Hepatocyte (in vitro differentiated cells): ENCODE results near the gene RXRA. TPM values are rescaled to one million over a fixed set of nuclear protein-coding genes. Genes with fewer than 3 reads are reported as not detected.

ENCODE experiments used
- DNase-seq: peaks from one replicate; pipeline ENCODE4 v3.0.0-alpha.2; 2016; ENCODE audit warnings: low spot score
- H2AFZ ChIP-seq: fragments of 200-600 bp; sonication (generic); 2 replicates; pipeline ENCODE4 v1.6.0; 2016; ENCODE audit warnings: antibody characterized with exemption, mild to moderate bottlenecking
- H3K27ac ChIP-seq: fragments of 200-600 bp; sonication (generic); 2 replicates; pipeline ENCODE4 v1.5.1; 2016; ENCODE audit warnings: mild to moderate bottlenecking
- H3K27me3 ChIP-seq: fragments of 200-600 bp; sonication (generic); 2 replicates; pipeline ENCODE4 v1.6.1; 2016
- H3K36me3 ChIP-seq: fragments of 200-600 bp; sonication (generic); replicated peaks from 2 replicates; pipeline ENCODE4 v1.5.1; 2016; ENCODE audit warnings: low read depth; ENCODE audit not compliant: insufficient read depth
- H3K4me1 ChIP-seq: fragments of 200-600 bp; sonication (generic); 2 replicates; pipeline ENCODE4 v1.5.1; 2016; ENCODE audit warnings: mild to moderate bottlenecking, moderate library complexity; ENCODE audit not compliant: insufficient read depth
- H3K4me2 ChIP-seq: fragments of 200-600 bp; sonication (generic); 2 replicates; pipeline ENCODE4 v1.6.0; 2016
- H3K4me3 ChIP-seq: fragments of 200-600 bp; sonication (generic); 2 replicates; pipeline ENCODE4 v1.5.1; 2016; ENCODE audit warnings: mild to moderate bottlenecking
- H3K79me2 ChIP-seq: fragments of 200-600 bp; sonication (generic); 2 replicates; pipeline ENCODE4 v1.6.0; 2017; ENCODE audit warnings: mild to moderate bottlenecking
- H3K9me2 ChIP-seq: fragments of 200-600 bp; sonication (generic); replicated peaks from 2 replicates; pipeline ENCODE4 v1.6.0; 2017; ENCODE audit warnings: mild to moderate bottlenecking; ENCODE audit not compliant: insufficient read depth
- H3K9me3 ChIP-seq: fragments of 200-600 bp; sonication (generic); 2 replicates; pipeline ENCODE4 v1.5.1; 2016; ENCODE audit warnings: low read depth, mild to moderate bottlenecking
- H4K20me1 ChIP-seq: fragments of 200-600 bp; sonication (generic); 2 replicates; pipeline ENCODE4 v1.6.0; 2016; ENCODE audit warnings: mild to moderate bottlenecking; ENCODE audit not compliant: insufficient read depth, poor library complexity, severe bottlenecking
- EZH2 ChIP-seq: fragments of 200-600 bp; sonication (generic); IDR thresholded peaks from 2 replicates; pipeline ENCODE4 v1.6.1; 2016; ENCODE audit warnings: antibody characterized with exemption, mild to moderate bottlenecking, borderline replicate concordance
- EZH2phosphoT487 ChIP-seq: fragments of 200-600 bp; sonication (generic); IDR thresholded peaks from one replicate; pipeline ENCODE4 v1.6.1; 2018; ENCODE audit warnings: antibody characterized with exemption, mild to moderate bottlenecking, low read depth, moderate library complexity; ENCODE audit not compliant: unreplicated experiment, severe bottlenecking
- WGBS: methylation state at CpG from one replicate; pipeline ENCODE4 v1.1.6; 2016; ENCODE audit warnings: low lambda C conversion rate; ENCODE audit errors: missing lambda C conversion rate; 5-methylcytosine and 5-hydroxymethylcytosine counted together
- polyA plus RNA-seq: library from polyadenylated mRNA; unstranded; fragments of >200 nt; fragmentation: Nextera tagmentation; extraction: Ambion mirVana; gene quantifications from 2 replicates; pipeline ENCODE4 v1.2.1, GENCODE V29; 2016
- total RNA-seq: library from RNA; depleted of rRNA; stranded (reverse); fragments of >200 nt; gene quantifications from 2 replicates; pipeline ENCODE4 v1.2.3, GENCODE V29; 2014
- TF ChIP-seq, protein P1 (sequence below): fragments of 200-600 bp; sonication (generic); IDR thresholded peaks from 2 replicates; pipeline ENCODE4 v1.5.1; 2016; ENCODE audit warnings: antibody characterized with exemption, mild to moderate bottlenecking; ENCODE audit not compliant: poor library complexity

RXRA gene
- total and polyA plus RNA-seq, 2 experiments from 2014 or later: 35.9 to 41.6 TPM

DNA sequence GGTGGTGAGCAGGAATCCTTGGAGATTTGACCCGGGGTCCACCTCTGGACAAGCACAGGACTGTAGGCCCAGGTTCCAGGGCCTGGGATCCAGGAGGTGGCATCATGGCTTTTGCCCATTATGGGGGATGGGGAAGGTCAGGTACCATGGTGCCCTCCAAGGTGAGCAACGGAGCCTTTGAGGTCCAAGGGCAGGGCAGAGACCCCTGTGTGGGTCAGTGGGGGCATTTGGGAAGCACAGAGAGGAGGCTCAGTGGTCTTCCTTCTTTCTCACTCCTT lies 117.7 kb downstream of the RXRA start:
- Histone ChIP-seq H3K36me3 (no peaks in the 10 kb centered on the region), H2AFZ (no peak overlapping the region), H3K9me3 (no peaks in the 10 kb centered on the region), H3K79me2 (no peaks in the 10 kb centered on the region), H3K9me2 (no peaks in the 10 kb centered on the region), H3K27me3 (no peaks in the 10 kb centered on the region), H3K4me2 (no peak overlapping the region), H3K4me1 (peaks cover 18% of the 10 kb centered on the region), H3K27ac (peak overlapping the region; percentile 35), H4K20me1 (no peaks in the 10 kb centered on the region), H3K4me3 (no peak overlapping the region)
- 78% methylated on average over 2 of the region's 2 CpGs for WGBS
- TF ChIP-seq EZH2: no peak
- no peak for DNase-seq

DNA sequence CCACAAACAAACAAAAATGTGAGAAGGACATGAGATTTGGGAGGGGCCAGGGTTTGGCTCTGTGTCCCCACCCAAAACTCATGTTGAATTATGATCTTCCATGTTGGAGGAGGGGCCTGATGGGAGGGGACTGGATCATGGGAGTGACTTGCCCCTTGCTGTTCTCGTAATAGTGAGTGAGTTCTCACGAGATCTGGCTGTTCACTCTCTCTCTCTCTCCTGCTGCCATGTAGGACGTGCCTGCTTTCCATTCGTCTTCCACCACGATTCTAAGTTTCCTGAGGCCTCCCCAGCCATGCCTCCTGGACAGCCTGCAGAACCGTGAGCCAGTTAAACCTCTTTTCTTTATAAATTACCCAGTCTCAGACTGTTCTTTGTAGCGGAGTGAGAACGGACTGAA lies 118.7 kb downstream of the RXRA start:
- TF ChIP-seq, protein P1, sequence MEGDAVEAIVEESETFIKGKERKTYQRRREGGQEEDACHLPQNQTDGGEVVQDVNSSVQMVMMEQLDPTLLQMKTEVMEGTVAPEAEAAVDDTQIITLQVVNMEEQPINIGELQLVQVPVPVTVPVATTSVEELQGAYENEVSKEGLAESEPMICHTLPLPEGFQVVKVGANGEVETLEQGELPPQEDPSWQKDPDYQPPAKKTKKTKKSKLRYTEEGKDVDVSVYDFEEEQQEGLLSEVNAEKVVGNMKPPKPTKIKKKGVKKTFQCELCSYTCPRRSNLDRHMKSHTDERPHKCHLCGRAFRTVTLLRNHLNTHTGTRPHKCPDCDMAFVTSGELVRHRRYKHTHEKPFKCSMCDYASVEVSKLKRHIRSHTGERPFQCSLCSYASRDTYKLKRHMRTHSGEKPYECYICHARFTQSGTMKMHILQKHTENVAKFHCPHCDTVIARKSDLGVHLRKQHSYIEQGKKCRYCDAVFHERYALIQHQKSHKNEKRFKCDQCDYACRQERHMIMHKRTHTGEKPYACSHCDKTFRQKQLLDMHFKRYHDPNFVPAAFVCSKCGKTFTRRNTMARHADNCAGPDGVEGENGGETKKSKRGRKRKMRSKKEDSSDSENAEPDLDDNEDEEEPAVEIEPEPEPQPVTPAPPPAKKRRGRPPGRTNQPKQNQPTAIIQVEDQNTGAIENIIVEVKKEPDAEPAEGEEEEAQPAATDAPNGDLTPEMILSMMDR: no peak
- TF ChIP-seq EZH2phosphoT487: no peak
- TF ChIP-seq EZH2: no peak
- Histone ChIP-seq H4K20me1 (no peaks in the 10 kb centered on the region), H3K27me3 (no peaks in the 10 kb centered on the region), H3K36me3 (no peaks in the 10 kb centered on the region), H2AFZ (no peak overlapping the region), H3K79me2 (no peaks in the 10 kb centered on the region), H3K4me1 (peaks cover 18% of the 10 kb centered on the region), H3K4me2 (no peak overlapping the region), H3K9me2 (no peaks in the 10 kb centered on the region), H3K27ac (no peak overlapping the region), H3K9me3 (no peaks in the 10 kb centered on the region), H3K4me3 (no peak overlapping the region)
- no peak for DNase-seq
- 74% methylated on average over 8 of the region's 8 CpGs for whole genome bisulfite sequencing

DNA sequence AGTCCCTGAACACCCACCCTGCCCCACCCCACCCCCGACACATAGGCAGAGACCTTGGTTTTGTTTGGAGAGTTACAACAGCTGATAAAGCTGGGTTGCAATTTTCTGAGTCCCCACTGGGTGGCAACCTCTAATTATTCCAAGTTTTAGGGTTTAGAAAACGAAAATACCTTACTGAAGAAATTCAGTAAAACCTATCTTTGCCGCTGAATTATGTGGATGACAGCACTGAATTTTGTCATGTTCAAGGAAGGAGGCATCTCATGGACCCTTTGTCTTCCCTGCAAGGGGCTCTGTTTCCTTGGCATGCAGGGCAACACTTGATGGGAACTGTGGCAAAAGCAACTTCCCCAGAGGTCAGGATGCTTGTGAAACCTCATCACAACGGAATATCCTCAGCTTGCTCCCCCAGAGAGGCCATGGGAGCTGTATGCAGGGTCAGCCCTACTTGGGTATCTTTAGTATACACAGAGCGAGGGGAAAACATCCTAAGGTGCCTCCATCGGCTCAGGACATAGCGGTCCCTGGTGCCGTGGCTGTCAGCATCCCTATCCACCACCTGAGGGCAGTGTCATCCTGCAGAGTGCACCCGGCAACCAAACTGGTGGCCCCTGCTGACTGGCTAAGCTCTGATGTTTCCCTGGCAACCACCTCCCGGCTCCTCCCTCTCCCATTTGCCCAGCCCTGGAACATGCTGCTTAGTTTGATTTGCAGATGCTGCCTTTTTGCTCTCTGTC lies 123.1 kb downstream of the RXRA start:
- no peak overlapping the region for H2AFZ ChIP-seq
- peak; percentile 96 for DNase-seq
- H3K9me3 ChIP-seq: no peaks in the 10 kb centered on the region
- no peaks in the 10 kb centered on the region for H3K27me3 ChIP-seq
- H4K20me1 ChIP-seq: no peaks in the 10 kb centered on the region
- no peaks in the 10 kb centered on the region for H3K36me3 ChIP-seq
- H3K4me3 ChIP-seq: no peak overlapping the region
- H3K4me2 ChIP-seq: no peak overlapping the region
- H3K9me2 ChIP-seq: no peaks in the 10 kb centered on the region
- H3K27ac ChIP-seq: no peak overlapping the region
- H3K4me1 ChIP-seq: no peaks in the 10 kb centered on the region
- H3K79me2 ChIP-seq: no peaks in the 10 kb centered on the region
- WGBS: 21% methylated on average over 10 of the region's 10 CpGs
- TF ChIP-seq EZH2phosphoT487 (no peak), EZH2 (no peak)
- TF ChIP-seq, protein P1: peak; percentile 87

DNA sequence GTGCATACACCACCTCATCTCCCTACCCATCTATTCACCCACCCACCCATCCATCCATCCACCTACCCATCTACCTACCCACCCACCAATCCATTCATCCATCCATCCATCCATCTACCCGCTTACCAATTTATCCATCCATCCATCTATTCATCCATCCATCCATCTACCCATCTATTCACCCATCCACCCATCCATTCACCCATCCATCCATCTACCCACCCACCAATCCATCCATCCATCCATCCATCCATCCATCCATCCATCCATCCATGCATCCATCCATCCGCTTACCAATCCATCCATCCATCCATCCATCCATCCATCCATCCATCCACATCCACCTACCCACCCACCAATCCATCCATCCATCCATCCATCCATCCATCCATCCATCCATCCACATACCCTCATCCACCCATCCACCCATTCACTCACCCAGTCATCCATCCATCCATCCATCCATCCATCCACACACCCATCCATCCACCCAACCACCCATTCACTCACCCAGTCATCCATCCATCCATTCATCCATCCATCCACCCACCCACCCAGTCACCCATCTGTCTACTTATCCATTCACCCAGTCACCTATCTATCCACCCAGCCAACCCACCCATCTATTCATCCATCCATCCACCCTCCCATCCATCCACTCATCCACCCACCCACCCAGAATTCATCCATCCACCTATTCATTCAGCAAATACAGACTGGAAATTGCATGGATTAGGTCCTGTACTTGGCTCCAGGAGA lies 125.6 kb downstream of the RXRA start:
- no peaks in the 10 kb centered on the region for H4K20me1 ChIP-seq
- H3K4me2 ChIP-seq: no peak overlapping the region
- no peaks in the 10 kb centered on the region for H3K9me2 ChIP-seq
- no peak for DNase-seq
- H2AFZ ChIP-seq: no peak overlapping the region
- no peaks in the 10 kb centered on the region for H3K27me3 ChIP-seq
- H3K79me2 ChIP-seq: no peaks in the 10 kb centered on the region
- peaks cover 14% of the 10 kb centered on the region for H3K4me1 ChIP-seq
- WGBS: 100% methylated on average over 1 of the region's 2 CpGs
- TF ChIP-seq, protein P1: no peak
- TF ChIP-seq EZH2: no peak
- no peak for TF ChIP-seq EZH2phosphoT487
- H3K27ac ChIP-seq: no peak overlapping the region
- H3K36me3 ChIP-seq: no peaks in the 10 kb centered on the region
- H3K9me3 ChIP-seq: no peaks in the 10 kb centered on the region
- H3K4me3 ChIP-seq: no peak overlapping the region
